HepG2 (cell line): ENCODE results near the gene MTCL1. TPM values are rescaled to one million over a fixed set of nuclear protein-coding genes. Genes with fewer than 3 reads are reported as not detected.

Source experiments
- ATAC-seq: fragments of 200-7000 bp; cut with Tn5 transposase; 3 replicates; pipeline ENCODE4 v1.9.1; 2020; ENCODE audit warnings: mild to moderate bottlenecking, moderate library complexity
- BruUV-seq: library from RNA; stranded (reverse); fragments of 400-500 nt; replicated peaks from 2 replicates; lab custom pipeline; 2021; lab: Mats Ljungman, UMichigan
- CTCF ChIA-PET: fragments of 300-600 bp; formaldehyde crosslinking; extraction: SDS; loops from one replicate; lab custom pipeline; 2021; ENCODE audit warnings: low total read pairs, inconsistent platforms, low intra/inter-chr PET ratio; lab: Yijun Ruan, JAX
- POLR2A ChIA-PET: fragments of 350-600 bp; sonication (Branson Sonifier 250); formaldehyde crosslinking; loops from one replicate; lab custom pipeline; 2020; ENCODE audit warnings: antibody characterized with exemption, inconsistent platforms; lab: Yijun Ruan, JAX
- DNase-seq: peaks from one replicate; pipeline ENCODE4 v3.0.0-alpha.2; 2015; ENCODE audit warnings: low spot score
- FAIRE-seq: peaks from 3 replicates; lab custom pipeline; 2011; peaks lifted over from hg19 to GRCh38; lab: Jason Lieb, UNC
- H2AFZ ChIP-seq: one replicate; pipeline ENCODE4 v1.6.1; 2011; ENCODE audit warnings: low read length, inconsistent platforms
- H3K27ac ChIP-seq: fragments of 300-600 bp; 3 replicates; pipeline ENCODE4 v1.8.0; 2011; ENCODE audit warnings: mixed run types, mild to moderate bottlenecking, mixed read lengths, low read length, inconsistent platforms; ENCODE audit not compliant: insufficient read depth; ENCODE audit errors: extremely low read length
- H3K27me3 ChIP-seq, 2 experiments: fragments of 200-600 bp in 1 of 2; 2 replicates in 1 of 2; 3 replicates in 1 of 2; pipeline versions ENCODE4 v1.6.0 to v1.8.0; 2011; ENCODE audit warnings: low read length in 2 of 2, mild to moderate bottlenecking in 2 of 2, moderate library complexity in 2 of 2, inconsistent platforms in 1 of 2; ENCODE audit not compliant: insufficient read depth in 2 of 2, control insufficient read depth in 1 of 2
- H3K36me3 ChIP-seq, 2 experiments: fragments of 200-600 bp in 1 of 2; replicated peaks in 1 of 2; 2 replicates in 1 of 2; 3 replicates in 1 of 2; pipeline versions ENCODE4 v1.5.1 to v1.8.0; 2011; ENCODE audit warnings: low read length in 2 of 2, inconsistent platforms in 1 of 2; ENCODE audit not compliant: insufficient read depth in 2 of 2, control insufficient read depth in 1 of 2
- H3K4me1 ChIP-seq: 2 replicates; pipeline ENCODE4 v1.5.1; 2012; ENCODE audit warnings: low read length, inconsistent platforms; ENCODE audit not compliant: insufficient read depth
- H3K4me2 ChIP-seq: 2 replicates; pipeline ENCODE4 v1.6.0; 2011; ENCODE audit warnings: low read depth, low read length, inconsistent platforms
- H3K4me3 ChIP-seq, 3 experiments: fragments of 200-600 bp in 1 of 3; sonication (generic), shearing (Covaris generic) in 1 of 3; replicated peaks in 1 of 3; 2 replicates each; pipeline ENCODE4 v1.5.1; 2011 to 2016; ENCODE audit warnings: low read length in 3 of 3, inconsistent platforms in 2 of 3, low read depth in 2 of 3, mild to moderate bottlenecking in 2 of 3, control low read depth in 1 of 3, mixed read lengths in 1 of 3; ENCODE audit not compliant: insufficient read depth in 1 of 3
- H3K79me2 ChIP-seq: one replicate; pipeline ENCODE4 v1.6.1; 2011; ENCODE audit warnings: low read length, inconsistent platforms; ENCODE audit not compliant: insufficient read depth
- H3K9ac ChIP-seq: 2 replicates; pipeline ENCODE4 v1.6.0; 2011; ENCODE audit warnings: mild to moderate bottlenecking, low read depth, low read length, inconsistent platforms; ENCODE audit not compliant: insufficient read depth
- H3K9me3 ChIP-seq: 2 replicates; pipeline ENCODE4 v1.5.1; 2012; ENCODE audit warnings: mild to moderate bottlenecking, low read length
- H4K20me1 ChIP-seq: 2 replicates; pipeline ENCODE4 v1.6.0; 2011; ENCODE audit warnings: inconsistent platforms, mild to moderate bottlenecking, low read length, moderate library complexity; ENCODE audit not compliant: insufficient read depth
- CHCHD3 ChIP-seq: sonication (generic); formaldehyde crosslinking; IDR thresholded peaks from 2 replicates; pipeline ENCODE4 v1.8.0; 2022; ENCODE audit warnings: mild to moderate bottlenecking, missing genetic modification reagents, moderate library complexity
- MEF2D ChIP-seq: sonication (generic); formaldehyde crosslinking; IDR thresholded peaks from 2 replicates; pipeline ENCODE4 v1.5.1; 2020; ENCODE audit warnings: mild to moderate bottlenecking, missing genetic modification reagents
- SNAI1 ChIP-seq: sonication (generic); formaldehyde crosslinking; IDR thresholded peaks from 2 replicates; pipeline ENCODE4 v1.5.0; 2020; ENCODE audit warnings: mild to moderate bottlenecking, missing genetic modification reagents, borderline replicate concordance
- SOX6 ChIP-seq, 2 experiments: fragments of 450-650 bp in 1 of 2; sonication (generic) in 1 of 2; formaldehyde crosslinking in 1 of 2; IDR thresholded peaks; 2 replicates each; pipeline versions ENCODE4 v1.4.0 to v1.6.1; 2017 to 2020; ENCODE audit warnings: antibody characterized with exemption in 1 of 2, mild to moderate bottlenecking in 1 of 2, missing genetic modification reagents in 1 of 2
- WGBS: methylation state at CpG from one replicate; pipeline ENCODE4 v1.1.6; 2017; ENCODE audit warnings: low lambda C conversion rate; 5-methylcytosine and 5-hydroxymethylcytosine counted together
- in situ Hi-C: cut with HindIII; loops from 2 replicates; pipeline ENCODE4 v1.10.0; 2017; ENCODE audit warnings: low pct_unique_long_range_greater_than_20kb; ENCODE audit not compliant: extremely low pct_ligation_motif_present
- intact Hi-C: fragments of 100-400 bp; cut with micrococcal nuclease; formaldehyde crosslinking; loops from one replicate; pipeline ENCODE4 v1.10.0; 2022; ENCODE audit not compliant: unreplicated experiment
- polyA plus RNA-seq, 8 experiments: library from polyadenylated mRNA; depleted of rRNA in 3 of 8; stranded (reverse) in 7 of 8; unstranded in 1 of 8; fragments of >200 nt; fragmentation: Illumina TruSeq in 4 of 8; extraction: Trizol in 4 of 8; gene quantifications; 2 replicates each; pipeline versions ENCODE4 v1.2.1 to v1.2.3, GENCODE V29; 2011 to 2016; ENCODE audit warnings: low read depth in 4 of 8, missing spikeins in 1 of 8, mixed read lengths in 1 of 8; ENCODE audit not compliant: insufficient read depth in 1 of 8
- total RNA-seq, 5 experiments: library from RNA; depleted of rRNA; stranded (reverse); fragments of >200 nt; fragmentation: Illumina TruSeq; extraction: Trizol; gene quantifications; 2 replicates each; pipeline ENCODE4 v1.2.3, GENCODE V29; 2016; ENCODE audit warnings: low read depth in 1 of 5
- TF ChIP-seq, protein P1 (sequence below): IDR thresholded peaks from 2 replicates; pipeline ENCODE4 v1.6.1; 2016; ENCODE audit warnings: missing compliant biosample characterization, missing genetic modification reagents, borderline replicate concordance
- TF ChIP-seq, protein P2 (sequence below): sonication (generic); formaldehyde crosslinking; IDR thresholded peaks from 2 replicates; pipeline ENCODE4 v1.4.0; 2020; ENCODE audit warnings: mild to moderate bottlenecking, missing genetic modification reagents

MTCL1 gene
- total and polyA plus RNA-seq, 2 of the 13 experiments (the other 11 are each of a cell fraction or from before 2014, with no cell fraction given) = 3.1 to 3.2 TPM

DNA sequence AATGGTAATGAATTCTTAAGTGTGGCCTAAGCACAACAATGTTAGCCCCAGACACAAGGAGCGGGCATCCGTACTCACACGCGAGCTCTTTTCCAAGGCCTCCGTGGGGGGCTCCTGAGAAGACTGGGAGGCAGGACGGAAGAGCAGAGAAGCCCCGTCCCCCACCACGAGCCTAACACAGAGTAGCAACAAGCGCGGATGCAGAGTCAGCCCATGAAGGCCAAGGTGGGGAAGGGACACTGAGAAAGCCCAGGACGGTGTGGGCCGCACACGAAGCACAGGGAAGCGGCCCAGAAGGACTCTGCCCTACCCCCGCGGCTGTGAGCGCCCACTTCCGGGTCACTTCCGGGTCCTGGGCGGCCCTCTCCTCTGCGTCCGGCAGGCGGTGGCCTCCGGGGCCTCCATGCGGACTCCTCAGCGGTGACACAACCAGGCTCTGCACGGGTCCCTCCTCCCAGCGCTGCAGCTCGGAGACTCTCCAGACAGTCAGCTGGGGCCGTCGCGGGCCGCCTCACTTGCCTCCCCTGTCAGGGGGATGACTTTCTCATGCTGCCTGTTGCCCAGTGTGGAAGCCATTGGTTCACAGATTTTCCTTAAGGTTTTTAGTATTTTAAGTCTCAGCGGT, 151.5 kb downstream of the MTCL1 start:
- ChIA-PET POLR2A (no interaction called here), CTCF (no interaction called here)
- in situ Hi-C loops = no loop called here
- 90% methylated on average over 15 of the region's 34 CpGs for WGBS
- Histone ChIP-seq H3K79me2 (no peaks in the 10 kb centered on the region), H2AFZ (no peak overlapping the region), H3K27me3 (no peaks in the 10 kb centered on the region; a peak in 2 of 5 replicates), H3K4me3 (no peak overlapping the region), H3K9ac (no peak overlapping the region), H3K9me3 (no peaks in the 10 kb centered on the region), H3K4me2 (no peak overlapping the region), H4K20me1 (no peaks in the 10 kb centered on the region), H3K36me3 (no peaks in the 10 kb centered on the region), H3K4me1 (no peaks in the 10 kb centered on the region), H3K27ac (no peak overlapping the region)
- DNase-seq (no peak), ATAC-seq (no peak), FAIRE-seq (no peak)
- no peak for TF ChIP-seq SOX6 (IDR thresholded peaks at IDR 0.05)
- TF ChIP-seq SOX6 (CRISPR knock-in tag; IDR thresholded peaks at IDR 0.05) = no peak
- TF ChIP-seq MEF2D = no peak
- TF ChIP-seq, protein P1, sequence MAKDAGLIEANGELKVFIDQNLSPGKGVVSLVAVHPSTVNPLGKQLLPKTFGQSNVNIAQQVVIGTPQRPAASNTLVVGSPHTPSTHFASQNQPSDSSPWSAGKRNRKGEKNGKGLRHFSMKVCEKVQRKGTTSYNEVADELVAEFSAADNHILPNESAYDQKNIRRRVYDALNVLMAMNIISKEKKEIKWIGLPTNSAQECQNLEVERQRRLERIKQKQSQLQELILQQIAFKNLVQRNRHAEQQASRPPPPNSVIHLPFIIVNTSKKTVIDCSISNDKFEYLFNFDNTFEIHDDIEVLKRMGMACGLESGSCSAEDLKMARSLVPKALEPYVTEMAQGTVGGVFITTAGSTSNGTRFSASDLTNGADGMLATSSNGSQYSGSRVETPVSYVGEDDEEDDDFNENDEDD (CRISPR knock-in tag) = no peak
- no peak for TF ChIP-seq SNAI1 (CRISPR knock-in tag)
- TF ChIP-seq, protein P2, sequence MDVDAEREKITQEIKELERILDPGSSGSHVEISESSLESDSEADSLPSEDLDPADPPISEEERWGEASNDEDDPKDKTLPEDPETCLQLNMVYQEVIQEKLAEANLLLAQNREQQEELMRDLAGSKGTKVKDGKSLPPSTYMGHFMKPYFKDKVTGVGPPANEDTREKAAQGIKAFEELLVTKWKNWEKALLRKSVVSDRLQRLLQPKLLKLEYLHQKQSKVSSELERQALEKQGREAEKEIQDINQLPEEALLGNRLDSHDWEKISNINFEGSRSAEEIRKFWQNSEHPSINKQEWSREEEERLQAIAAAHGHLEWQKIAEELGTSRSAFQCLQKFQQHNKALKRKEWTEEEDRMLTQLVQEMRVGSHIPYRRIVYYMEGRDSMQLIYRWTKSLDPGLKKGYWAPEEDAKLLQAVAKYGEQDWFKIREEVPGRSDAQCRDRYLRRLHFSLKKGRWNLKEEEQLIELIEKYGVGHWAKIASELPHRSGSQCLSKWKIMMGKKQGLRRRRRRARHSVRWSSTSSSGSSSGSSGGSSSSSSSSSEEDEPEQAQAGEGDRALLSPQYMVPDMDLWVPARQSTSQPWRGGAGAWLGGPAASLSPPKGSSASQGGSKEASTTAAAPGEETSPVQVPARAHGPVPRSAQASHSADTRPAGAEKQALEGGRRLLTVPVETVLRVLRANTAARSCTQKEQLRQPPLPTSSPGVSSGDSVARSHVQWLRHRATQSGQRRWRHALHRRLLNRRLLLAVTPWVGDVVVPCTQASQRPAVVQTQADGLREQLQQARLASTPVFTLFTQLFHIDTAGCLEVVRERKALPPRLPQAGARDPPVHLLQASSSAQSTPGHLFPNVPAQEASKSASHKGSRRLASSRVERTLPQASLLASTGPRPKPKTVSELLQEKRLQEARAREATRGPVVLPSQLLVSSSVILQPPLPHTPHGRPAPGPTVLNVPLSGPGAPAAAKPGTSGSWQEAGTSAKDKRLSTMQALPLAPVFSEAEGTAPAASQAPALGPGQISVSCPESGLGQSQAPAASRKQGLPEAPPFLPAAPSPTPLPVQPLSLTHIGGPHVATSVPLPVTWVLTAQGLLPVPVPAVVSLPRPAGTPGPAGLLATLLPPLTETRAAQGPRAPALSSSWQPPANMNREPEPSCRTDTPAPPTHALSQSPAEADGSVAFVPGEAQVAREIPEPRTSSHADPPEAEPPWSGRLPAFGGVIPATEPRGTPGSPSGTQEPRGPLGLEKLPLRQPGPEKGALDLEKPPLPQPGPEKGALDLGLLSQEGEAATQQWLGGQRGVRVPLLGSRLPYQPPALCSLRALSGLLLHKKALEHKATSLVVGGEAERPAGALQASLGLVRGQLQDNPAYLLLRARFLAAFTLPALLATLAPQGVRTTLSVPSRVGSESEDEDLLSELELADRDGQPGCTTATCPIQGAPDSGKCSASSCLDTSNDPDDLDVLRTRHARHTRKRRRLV (CRISPR knock-in tag) = no peak
- no peak for TF ChIP-seq CHCHD3 (CRISPR knock-in tag)
- no TSS peak for BruUV-seq
- intact Hi-C loops = no loop called here
